ENCODE data around the gene FBL. TPM values are rescaled to one million over a fixed set of nuclear protein-coding genes. Genes with fewer than 3 reads are reported as not detected.
"Not testable (repeated sequence)": the region's sequence is repeated elsewhere in the genome, so short reads cannot be mapped to it uniquely, and the experiment has no call there.

The FBL gene
- polyA plus RNA-seq, 2 of the 4 experiments (the other 2 are of a cell fraction) = 716 to 1,141 TPM

DNA sequence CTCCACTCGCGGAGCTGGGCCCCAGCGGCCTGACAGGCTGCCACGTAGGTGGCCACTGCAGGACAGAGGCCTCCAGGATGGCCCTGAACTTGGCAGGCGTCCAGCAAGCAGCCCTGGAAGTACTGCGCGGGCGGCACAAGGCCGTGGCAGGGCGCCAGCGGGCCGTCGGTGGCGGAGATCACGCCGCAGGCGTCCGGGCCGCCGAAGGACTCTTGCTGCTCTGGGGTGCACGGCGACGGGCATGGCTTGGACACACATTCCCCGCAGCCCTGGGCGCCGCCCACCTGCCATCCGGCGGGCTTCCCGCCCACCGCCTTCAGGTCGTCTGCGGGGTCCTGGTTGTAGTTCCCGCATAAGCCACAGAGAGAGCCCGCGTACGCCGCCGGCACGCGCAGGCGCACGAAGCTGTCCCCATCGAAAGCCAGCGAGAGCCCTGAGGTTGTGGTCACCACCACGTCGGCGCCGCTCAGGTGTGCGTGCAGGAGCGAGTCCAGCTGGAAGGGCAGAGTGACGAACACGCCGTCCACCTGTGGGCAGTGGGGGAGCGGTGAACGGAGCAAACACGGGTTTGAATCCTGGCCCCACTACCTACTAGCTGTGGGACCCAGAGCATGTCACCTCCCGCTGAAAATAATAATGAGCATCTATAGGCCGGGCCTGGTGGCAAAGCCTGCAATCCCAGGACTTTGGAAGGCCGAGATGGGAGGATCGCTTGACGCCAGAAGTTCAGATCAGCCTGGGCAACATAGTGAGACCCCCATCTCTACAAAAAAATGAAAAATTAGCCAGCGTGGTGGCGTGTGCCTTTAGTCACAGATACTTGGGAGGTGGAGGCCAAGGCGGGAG is 45.7 kb upstream of the FBL start:
- WGBS (ENCODE audit: missing lambda C conversion rate) = 91% methylated on average over 64 of the region's 64 CpGs
- POLR2A ChIA-PET; H3K4me3 ChIP-seq; ATAC-seq; H3K9me3 ChIP-seq; FAIRE-seq; H3K4me1 ChIP-seq; DNase-seq (ENCODE audit: low read depth in 1 of 2, low spot score in 1 of 2); H3K27ac ChIP-seq; H3K4me2 ChIP-seq: not testable (repeated sequence)
- CTCF ChIA-PET = interaction anchor here (0.7 to 4.9 kb wide), 5 partner anchors 13 to 124 kb away, joined by 3 to 33 read pairs (median 5); partner anchors contain the start of gene PSMC4

DNA sequence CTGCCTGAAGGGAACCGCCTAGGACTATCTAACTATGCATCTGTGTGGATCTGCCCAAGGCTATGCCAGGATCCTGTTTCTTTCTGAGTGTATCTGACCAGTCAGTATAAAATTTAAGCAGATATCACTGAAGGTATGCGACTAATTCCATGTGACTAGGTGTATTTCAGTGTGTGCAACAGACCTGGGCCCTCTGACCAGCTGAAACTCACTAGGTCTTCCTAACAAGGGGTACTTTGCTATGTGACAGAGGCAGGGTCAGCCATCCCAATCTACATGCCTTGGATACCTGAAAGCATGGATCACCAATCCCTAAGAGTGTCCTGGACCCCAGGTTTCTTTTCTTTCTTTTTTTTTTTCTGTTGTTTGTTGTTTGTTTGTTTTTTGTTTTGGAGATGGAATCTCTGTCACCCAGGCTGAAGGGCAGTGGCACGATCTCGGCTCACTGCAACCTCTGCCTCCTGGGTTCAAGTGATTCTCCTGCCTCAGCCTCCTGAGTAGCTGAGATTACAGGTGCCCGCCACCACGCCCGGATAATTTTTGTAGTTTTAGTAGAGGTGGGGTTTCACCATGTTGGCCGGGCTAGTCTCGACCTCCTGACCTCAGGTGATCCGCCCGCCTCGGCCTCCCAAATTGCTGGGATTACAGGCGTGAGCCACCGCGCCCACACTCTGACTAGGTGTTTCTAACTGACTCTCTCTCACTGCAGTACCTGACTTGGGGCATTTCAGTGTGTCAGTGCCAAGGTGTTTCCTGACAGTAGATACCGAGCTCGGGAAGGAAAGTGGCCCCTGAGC is 44.8 kb upstream of the FBL start:
- POLR2A ChIA-PET = interaction anchor here (0.5 to 0.7 kb wide), 2 partner anchors 58 to 70 kb away, joined by 5 to 7 read pairs; no protein-coding TSS in a partner anchor
- no peaks in the 10 kb centered on the region for H3K9me3 ChIP-seq
- H3K4me2 ChIP-seq = no peak overlapping the region
- TF ChIP-seq, protein P1, sequence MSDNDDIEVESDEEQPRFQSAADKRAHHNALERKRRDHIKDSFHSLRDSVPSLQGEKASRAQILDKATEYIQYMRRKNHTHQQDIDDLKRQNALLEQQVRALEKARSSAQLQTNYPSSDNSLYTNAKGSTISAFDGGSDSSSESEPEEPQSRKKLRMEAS (IDR thresholded peaks at IDR 0.05) = no peak
- TF ChIP-seq ZSCAN20 (CRISPR knock-in tag; IDR thresholded peaks at IDR 0.05) = no peak
- TF ChIP-seq BHLHE40 (IDR thresholded peaks at IDR 0.05; ENCODE audit: low read depth, low read length) = no peak
- TF ChIP-seq MAZ (IDR thresholded peaks at IDR 0.05; ENCODE audit: borderline replicate concordance, low read depth, low read length) = no peak
- TF ChIP-seq ZC3H11A (IDR thresholded peaks at IDR 0.05) = no peak
- TF ChIP-seq, protein P2, sequence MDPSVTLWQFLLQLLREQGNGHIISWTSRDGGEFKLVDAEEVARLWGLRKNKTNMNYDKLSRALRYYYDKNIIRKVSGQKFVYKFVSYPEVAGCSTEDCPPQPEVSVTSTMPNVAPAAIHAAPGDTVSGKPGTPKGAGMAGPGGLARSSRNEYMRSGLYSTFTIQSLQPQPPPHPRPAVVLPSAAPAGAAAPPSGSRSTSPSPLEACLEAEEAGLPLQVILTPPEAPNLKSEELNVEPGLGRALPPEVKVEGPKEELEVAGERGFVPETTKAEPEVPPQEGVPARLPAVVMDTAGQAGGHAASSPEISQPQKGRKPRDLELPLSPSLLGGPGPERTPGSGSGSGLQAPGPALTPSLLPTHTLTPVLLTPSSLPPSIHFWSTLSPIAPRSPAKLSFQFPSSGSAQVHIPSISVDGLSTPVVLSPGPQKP (IDR thresholded peaks at IDR 0.05; ENCODE audit: low read depth, low read length) = no peak
- no peak for TF ChIP-seq CBX8 (IDR thresholded peaks at IDR 0.05)
- TF ChIP-seq CBX2 (IDR thresholded peaks at IDR 0.05; ENCODE audit: borderline replicate concordance, low read depth) = no peak
- no peak for TF ChIP-seq ZNF302 (CRISPR knock-in tag; IDR thresholded peaks at IDR 0.05)
- TF ChIP-seq TP53 (CRISPR knock-in tag; IDR thresholded peaks at IDR 0.05) = no peak
- TF ChIP-seq CHD4 (IDR thresholded peaks at IDR 0.05; ENCODE audit: borderline replicate concordance) = no peak
- TF ChIP-seq, protein P3, sequence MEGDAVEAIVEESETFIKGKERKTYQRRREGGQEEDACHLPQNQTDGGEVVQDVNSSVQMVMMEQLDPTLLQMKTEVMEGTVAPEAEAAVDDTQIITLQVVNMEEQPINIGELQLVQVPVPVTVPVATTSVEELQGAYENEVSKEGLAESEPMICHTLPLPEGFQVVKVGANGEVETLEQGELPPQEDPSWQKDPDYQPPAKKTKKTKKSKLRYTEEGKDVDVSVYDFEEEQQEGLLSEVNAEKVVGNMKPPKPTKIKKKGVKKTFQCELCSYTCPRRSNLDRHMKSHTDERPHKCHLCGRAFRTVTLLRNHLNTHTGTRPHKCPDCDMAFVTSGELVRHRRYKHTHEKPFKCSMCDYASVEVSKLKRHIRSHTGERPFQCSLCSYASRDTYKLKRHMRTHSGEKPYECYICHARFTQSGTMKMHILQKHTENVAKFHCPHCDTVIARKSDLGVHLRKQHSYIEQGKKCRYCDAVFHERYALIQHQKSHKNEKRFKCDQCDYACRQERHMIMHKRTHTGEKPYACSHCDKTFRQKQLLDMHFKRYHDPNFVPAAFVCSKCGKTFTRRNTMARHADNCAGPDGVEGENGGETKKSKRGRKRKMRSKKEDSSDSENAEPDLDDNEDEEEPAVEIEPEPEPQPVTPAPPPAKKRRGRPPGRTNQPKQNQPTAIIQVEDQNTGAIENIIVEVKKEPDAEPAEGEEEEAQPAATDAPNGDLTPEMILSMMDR (IDR thresholded peaks at IDR 0.05) = no peak
- TF ChIP-seq EHF (CRISPR knock-in tag; IDR thresholded peaks at IDR 0.05) = no peak
- no peak for TF ChIP-seq HDAC2 (IDR thresholded peaks at IDR 0.05)
- TF ChIP-seq, protein P4, sequence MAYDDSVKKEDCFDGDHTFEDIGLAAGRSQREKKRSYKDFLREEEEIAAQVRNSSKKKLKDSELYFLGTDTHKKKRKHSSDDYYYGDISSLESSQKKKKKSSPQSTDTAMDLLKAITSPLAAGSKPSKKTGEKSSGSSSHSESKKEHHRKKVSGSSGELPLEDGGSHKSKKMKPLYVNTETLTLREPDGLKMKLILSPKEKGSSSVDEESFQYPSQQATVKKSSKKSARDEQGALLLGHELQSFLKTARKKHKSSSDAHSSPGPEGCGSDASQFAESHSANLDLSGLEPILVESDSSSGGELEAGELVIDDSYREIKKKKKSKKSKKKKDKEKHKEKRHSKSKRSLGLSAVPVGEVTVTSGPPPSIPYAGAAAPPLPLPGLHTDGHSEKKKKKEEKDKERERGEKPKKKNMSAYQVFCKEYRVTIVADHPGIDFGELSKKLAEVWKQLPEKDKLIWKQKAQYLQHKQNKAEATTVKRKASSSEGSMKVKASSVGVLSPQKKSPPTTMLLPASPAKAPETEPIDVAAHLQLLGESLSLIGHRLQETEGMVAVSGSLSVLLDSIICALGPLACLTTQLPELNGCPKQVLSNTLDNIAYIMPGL (CRISPR knock-in tag; IDR thresholded peaks at IDR 0.05; ENCODE audit: borderline replicate concordance) = no peak
- no peak for TF ChIP-seq NFE2L2 (conservative IDR thresholded peaks at IDR 0.05; ENCODE audit: low read length)
- CTCF ChIA-PET = interaction anchor here (1.0 to 4.9 kb wide), 5 partner anchors 12 to 140 kb away, joined by 3 to 33 read pairs (median 5); partner anchors contain the start of gene PSMC4
- WGBS (ENCODE audit: missing lambda C conversion rate) = 80% methylated on average over 17 of the region's 17 CpGs
- H3K27ac ChIP-seq = no peak overlapping the region
- peaks cover 4% of the 10 kb centered on the region for H3K4me1 ChIP-seq
- no peak for DNase-seq (ENCODE audit: low read depth in 1 of 2, low spot score in 1 of 2)
- FAIRE-seq = no peak
- ATAC-seq = no peak; a peak in 2 of 6 replicates
- no peak overlapping the region for H3K4me3 ChIP-seq

DNA sequence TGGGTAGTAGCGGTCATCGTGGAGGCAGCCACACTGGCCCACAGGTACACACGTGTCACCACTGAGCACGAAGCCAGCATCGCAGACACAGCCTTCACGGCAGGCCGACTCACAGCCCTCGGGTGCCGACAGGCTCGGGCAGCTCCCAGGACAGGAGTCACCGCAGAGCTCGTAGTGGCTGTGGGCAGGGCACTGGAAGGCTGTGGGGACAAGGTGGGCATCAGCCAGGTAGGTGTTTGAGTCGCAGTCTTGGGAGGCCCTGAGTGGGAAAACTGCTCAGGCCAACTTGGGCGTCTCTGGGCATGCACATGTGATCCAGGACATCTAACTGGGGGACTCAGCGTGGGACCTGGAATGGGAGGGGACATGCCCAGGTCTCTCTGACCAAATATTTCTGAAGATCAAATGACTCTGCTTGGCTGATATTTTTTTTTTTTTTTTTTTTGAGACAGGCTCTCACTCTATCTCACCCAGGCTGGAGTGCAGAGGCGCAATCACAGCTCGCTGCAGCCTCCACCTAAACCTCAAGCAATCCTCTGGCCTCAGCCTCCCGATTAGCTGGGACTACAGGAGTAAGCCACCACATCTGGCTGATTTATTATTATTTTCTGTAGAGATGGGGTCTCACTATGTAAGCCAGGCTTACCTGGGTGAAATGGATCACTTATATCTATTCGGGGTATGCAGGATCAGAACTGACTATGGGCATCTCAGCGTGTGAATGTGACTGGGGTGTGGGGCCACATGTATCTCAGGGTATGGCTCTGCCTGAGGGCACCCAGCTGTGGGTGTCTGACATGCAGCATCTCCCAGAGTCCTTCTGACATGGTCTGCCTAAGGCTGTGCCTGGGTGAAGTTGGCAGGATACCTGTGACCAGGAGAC is 43.9 kb upstream of the FBL start:
- FAIRE-seq; H3K4me2 ChIP-seq; DNase-seq (ENCODE audit: low read depth in 1 of 2, low spot score in 1 of 2); H3K4me3 ChIP-seq; H3K4me1 ChIP-seq; H3K9me3 ChIP-seq; H3K27ac ChIP-seq: not testable (repeated sequence)
- CTCF ChIA-PET = interaction anchor here (1.0 to 4.9 kb wide), 3 partner anchors 80 to 139 kb away, joined by 3 to 33 read pairs (median 5); partner anchors contain the start of gene PSMC4
- ATAC-seq = peak in 1 of 2 experiments; percentile 15; a peak in 2 of 6 replicates
- 86% methylated on average over 16 of the region's 20 CpGs for WGBS (ENCODE audit: missing lambda C conversion rate)
- POLR2A ChIA-PET = interaction anchor here (0.5 to 0.7 kb wide), 2 partner anchors 57 to 71 kb away, joined by 5 to 7 read pairs; no protein-coding TSS in a partner anchor

DNA sequence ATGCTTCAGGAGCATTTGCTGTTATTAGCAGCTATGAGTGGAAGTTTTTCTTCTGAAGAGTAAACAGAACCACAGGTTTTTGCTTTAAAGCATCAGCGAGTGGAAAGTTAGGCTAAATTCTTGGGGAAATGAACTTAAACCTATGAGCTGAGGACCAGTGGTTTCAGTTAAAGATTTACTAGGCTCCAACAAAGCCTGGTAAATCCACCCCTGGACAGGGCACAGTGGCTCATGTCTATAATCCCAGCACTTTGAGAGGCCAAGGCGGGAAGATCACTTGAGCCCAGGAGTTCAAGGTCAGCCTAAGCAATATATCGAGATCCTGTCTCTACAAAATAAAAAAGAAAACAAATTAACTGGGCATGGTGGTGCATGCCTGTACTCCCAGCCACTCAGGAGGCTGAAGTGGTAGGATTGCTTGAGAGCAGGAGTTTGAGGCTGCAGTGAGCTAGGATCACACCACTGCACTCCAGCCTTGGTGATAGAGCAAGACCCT is 41.3 kb upstream of the FBL start:
- WGBS (ENCODE audit: missing lambda C conversion rate) = 23% methylated on average over 2 of the region's 3 CpGs
- H3K9me3 ChIP-seq; DNase-seq (ENCODE audit: low read depth in 1 of 2, low spot score in 1 of 2); POLR2A ChIA-PET; FAIRE-seq; CTCF ChIA-PET; H3K4me3 ChIP-seq; H3K4me1 ChIP-seq: not testable (repeated sequence)
- H3K27ac ChIP-seq = peak overlapping the region in 1 of 2 experiments; percentile 71; a peak in 2 of 6 replicates
- peak overlapping the region; percentile 48; the same call in 1 of the 3 replicates for H3K4me2 ChIP-seq
- peak in 1 of 2 experiments; percentile 24; a peak in 3 of 6 replicates for ATAC-seq

Data from A549 (cell line).